Endothelial cell of umbilical vein (primary cell): ENCODE measurements around the gene CS. TPM values are rescaled to one million over a fixed set of nuclear protein-coding genes. Genes with fewer than 3 reads are reported as not detected.

Source experiments
- BruUV-seq: library from RNA; stranded (reverse); fragments of 400-500 nt; replicated peaks from 2 replicates; lab custom pipeline; 2021; lab: Mats Ljungman, UMichigan
- CTCF ChIA-PET: fragments of 300-600, 350-600 bp; sonication (Branson Sonifier 250); formaldehyde crosslinking; loops from one replicate; lab custom pipeline; 2021; ENCODE audit warnings: antibody characterized with exemption, inconsistent platforms; lab: Charles Lee
- POLR2A ChIA-PET: fragments of 300-600, 350-600 bp; sonication (Branson Sonifier 250); formaldehyde crosslinking; loops from one replicate; lab custom pipeline; 2021; ENCODE audit warnings: antibody characterized with exemption, inconsistent platforms; lab: Charles Lee
- DNase-seq: peaks from one replicate; pipeline ENCODE4 v3.0.0-alpha.2; 2011; ENCODE audit warnings: low read depth, low spot score
- FAIRE-seq: peaks from 2 replicates; lab custom pipeline; 2011; peaks lifted over from hg19 to GRCh38; lab: Jason Lieb, UNC
- H2AFZ ChIP-seq: 2 replicates; pipeline ENCODE4 v1.6.0; 2012; ENCODE audit warnings: low read depth, low read length, control low read depth, inconsistent platforms
- H3K27ac ChIP-seq: 2 replicates; pipeline ENCODE4 v1.5.1; 2011; ENCODE audit warnings: low read depth, mild to moderate bottlenecking, control low read depth, low read length, moderate library complexity; ENCODE audit not compliant: insufficient read depth
- H3K27me3 ChIP-seq, 2 experiments: 2 replicates each; pipeline versions ENCODE4 v1.6.0 to v1.6.1; 2011; ENCODE audit warnings: low read length in 2 of 2, mixed read lengths in 1 of 2; ENCODE audit not compliant: control insufficient read depth in 2 of 2, insufficient read depth in 2 of 2
- H3K36me3 ChIP-seq, 2 experiments: 2 replicates in 1 of 2; 3 replicates in 1 of 2; pipeline ENCODE4 v1.5.1; 2011; ENCODE audit warnings: low read length in 2 of 2, mild to moderate bottlenecking in 1 of 2, moderate library complexity in 1 of 2; ENCODE audit not compliant: control insufficient read depth in 2 of 2, insufficient read depth in 2 of 2; ENCODE audit errors: extremely low read depth in 1 of 2
- H3K4me1 ChIP-seq: 3 replicates; pipeline ENCODE4 v1.5.1; 2011; ENCODE audit warnings: mild to moderate bottlenecking, low read length; ENCODE audit not compliant: control insufficient read depth, insufficient read depth; ENCODE audit errors: extremely low read depth
- H3K4me2 ChIP-seq: 2 replicates; pipeline ENCODE4 v1.6.1; 2011; ENCODE audit warnings: low read length, control low read depth, mixed read lengths; ENCODE audit not compliant: insufficient read depth
- H3K4me3 ChIP-seq, 3 experiments: fragments of 200-600 bp in 1 of 3; sonication (generic), shearing (Covaris generic) in 1 of 3; replicated peaks in 1 of 3; 2 replicates each; pipeline ENCODE4 v1.5.1; 2011 to 2016; ENCODE audit warnings: control low read depth in 3 of 3, low read length in 3 of 3, mild to moderate bottlenecking in 2 of 3, inconsistent platforms in 1 of 3, low read depth in 1 of 3, moderate library complexity in 1 of 3; ENCODE audit not compliant: insufficient read depth in 1 of 3
- H3K79me2 ChIP-seq: 2 replicates; pipeline ENCODE4 v1.6.0; 2012; ENCODE audit warnings: low read length, inconsistent platforms; ENCODE audit not compliant: control insufficient read depth, insufficient read depth
- H3K9ac ChIP-seq: replicated peaks from 2 replicates; pipeline ENCODE3; 2011; ENCODE audit warnings: low read length, control low read depth; ENCODE audit not compliant: insufficient read depth; ENCODE audit errors: extremely low read depth
- H3K9me1 ChIP-seq: replicated peaks from 3 replicates; pipeline ENCODE4 v1.6.0; 2011; ENCODE audit warnings: mild to moderate bottlenecking, low read length; ENCODE audit not compliant: control insufficient read depth, insufficient read depth; ENCODE audit errors: extremely low read depth
- H3K9me3 ChIP-seq: replicated peaks from 2 replicates; pipeline ENCODE4 v1.5.1; 2012; ENCODE audit warnings: low read length, inconsistent platforms; ENCODE audit not compliant: control insufficient read depth, insufficient read depth
- H4K20me1 ChIP-seq: replicated peaks from 2 replicates; pipeline ENCODE3; 2011; ENCODE audit warnings: mild to moderate bottlenecking, low read length; ENCODE audit not compliant: control insufficient read depth, insufficient read depth; ENCODE audit errors: extremely low read depth
- EZH2 ChIP-seq: IDR thresholded peaks from 2 replicates; pipeline ENCODE4 v1.6.1; 2012; ENCODE audit warnings: borderline replicate concordance, low read depth, mild to moderate bottlenecking, moderate library complexity, low read length, inconsistent platforms; ENCODE audit not compliant: severe bottlenecking
- FOS ChIP-seq: IDR thresholded peaks from 2 replicates; pipeline ENCODE4 v1.6.1; 2011; ENCODE audit warnings: mild to moderate bottlenecking, low read length, moderate library complexity, borderline replicate concordance; ENCODE audit not compliant: insufficient read depth
- GATA2 ChIP-seq: IDR thresholded peaks from 2 replicates; pipeline ENCODE4 v1.7.0; 2011; ENCODE audit warnings: low read depth, mild to moderate bottlenecking, moderate library complexity, mixed read lengths, low read length; ENCODE audit not compliant: insufficient read length, insufficient read depth
- JUN ChIP-seq: IDR thresholded peaks from 2 replicates; pipeline ENCODE4 v1.6.1; 2011; ENCODE audit warnings: borderline replicate concordance, low read depth; ENCODE audit not compliant: insufficient read length, insufficient read depth
- MYC ChIP-seq: IDR thresholded peaks from one replicate; pipeline ENCODE4 v1.6.1; 2011; ENCODE audit warnings: mild to moderate bottlenecking, low read depth, low read length
- POLR2A ChIP-seq: IDR thresholded peaks from 2 replicates; pipeline ENCODE4 v1.6.1; 2012; ENCODE audit warnings: low read depth, mild to moderate bottlenecking, control low read depth, low read length
- POLR2AphosphoS5 ChIP-seq: IDR thresholded peaks from 2 replicates; pipeline ENCODE4 v1.6.1; 2012; ENCODE audit warnings: low read depth, mild to moderate bottlenecking, control low read depth, low read length, moderate library complexity; ENCODE audit not compliant: insufficient read depth
- dilution Hi-C: fragments of 300-500 bp; cut with MboI; formaldehyde crosslinking; loops from one replicate; pipeline ENCODE4 v1.15.0; 2019; ENCODE audit warnings: low sequenced_read_pairs; ENCODE audit not compliant: extremely low pct_ligation_motif_present
- intact Hi-C: fragments of 100-400 bp; cut with micrococcal nuclease; formaldehyde crosslinking; loops from one replicate; pipeline ENCODE4 v1.10.0; 2022
- polyA plus RNA-seq, 4 experiments: library from polyadenylated mRNA; depleted of rRNA in 3 of 4; stranded (reverse) in 3 of 4; unstranded in 1 of 4; fragments of >200 nt; gene quantifications; 2 replicates each; pipeline versions ENCODE4 v1.2.1 to v1.2.3, GENCODE V29; 2011 to 2012; ENCODE audit warnings: missing spikeins in 1 of 4
- total RNA-seq: library from RNA; stranded (reverse); gene quantifications from 2 replicates; pipeline ENCODE4 v1.2.3, GENCODE V29; 2021
- TF ChIP-seq, protein P1 (sequence below), 2 donors: IDR thresholded peaks; 1 replicate in 1 of 2; 2 replicates in 1 of 2; pipeline ENCODE4 v1.5.1; 2011; ENCODE audit warnings: low read length in 2 of 2, mild to moderate bottlenecking in 2 of 2, moderate library complexity in 2 of 2, control low read depth in 1 of 2, inconsistent platforms in 1 of 2, low read depth in 1 of 2; ENCODE audit not compliant: insufficient read depth in 1 of 2; ENCODE audit errors: extremely low read depth in 1 of 2
- TF ChIP-seq, protein P2 (sequence below): IDR thresholded peaks from 2 replicates; pipeline ENCODE4 v1.6.1; 2011; ENCODE audit not compliant: insufficient read depth, insufficient read length

Gene CS
- total and polyA plus RNA-seq, 2 donors (not counting 3 experiments of a cell fraction or from before 2014, with no cell fraction given) = 129 to 312 TPM

DNA sequence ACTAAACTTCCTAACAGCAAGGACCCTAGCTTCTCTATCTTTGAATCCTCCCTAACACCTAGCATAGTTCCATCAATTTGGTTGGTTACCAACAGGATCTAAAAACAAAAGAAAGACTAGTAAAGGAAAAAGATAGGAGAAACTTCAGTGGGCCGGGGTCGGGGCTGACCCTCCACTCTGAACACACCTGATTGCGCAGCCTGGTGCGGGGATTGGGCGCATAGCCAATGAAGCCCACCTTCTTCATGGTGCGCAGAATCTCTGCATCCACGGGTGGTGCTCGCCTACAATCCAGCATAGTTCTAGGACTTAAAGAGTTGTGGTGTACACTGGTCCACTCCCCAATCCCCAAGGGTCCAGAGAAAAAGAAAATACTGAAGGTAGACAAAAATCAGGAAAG, 26.0 kb upstream of the CS start:
- H3K36me3 ChIP-seq = peaks cover 0 to 2% of the 10 kb centered on the region in 2 experiments
- H3K27me3 ChIP-seq = no peaks in the 10 kb centered on the region
- dilution Hi-C loops = no loop called here
- no peaks in the 10 kb centered on the region for H3K4me1 ChIP-seq
- H3K9me3 ChIP-seq = no peaks in the 10 kb centered on the region
- H2AFZ ChIP-seq = no peak overlapping the region
- H3K9ac ChIP-seq = no peak overlapping the region
- no peaks in the 10 kb centered on the region for H4K20me1 ChIP-seq
- H3K9me1 ChIP-seq = no peaks in the 10 kb centered on the region
- FAIRE-seq (no peak), DNase-seq (no peak)
- intact Hi-C loops = no loop called here
- no peak overlapping the region for H3K4me3 ChIP-seq
- H3K79me2 ChIP-seq = no peaks in the 10 kb centered on the region
- no TSS peak for BruUV-seq
- CTCF ChIA-PET = no interaction called here
- POLR2A ChIA-PET = no interaction called here
- TF ChIP-seq FOS (no peak), POLR2A (no peak), EZH2 (no peak), JUN (no peak), MYC (no peak), POLR2AphosphoS5 (no peak), GATA2 (no peak)
- TF ChIP-seq, protein P1, sequence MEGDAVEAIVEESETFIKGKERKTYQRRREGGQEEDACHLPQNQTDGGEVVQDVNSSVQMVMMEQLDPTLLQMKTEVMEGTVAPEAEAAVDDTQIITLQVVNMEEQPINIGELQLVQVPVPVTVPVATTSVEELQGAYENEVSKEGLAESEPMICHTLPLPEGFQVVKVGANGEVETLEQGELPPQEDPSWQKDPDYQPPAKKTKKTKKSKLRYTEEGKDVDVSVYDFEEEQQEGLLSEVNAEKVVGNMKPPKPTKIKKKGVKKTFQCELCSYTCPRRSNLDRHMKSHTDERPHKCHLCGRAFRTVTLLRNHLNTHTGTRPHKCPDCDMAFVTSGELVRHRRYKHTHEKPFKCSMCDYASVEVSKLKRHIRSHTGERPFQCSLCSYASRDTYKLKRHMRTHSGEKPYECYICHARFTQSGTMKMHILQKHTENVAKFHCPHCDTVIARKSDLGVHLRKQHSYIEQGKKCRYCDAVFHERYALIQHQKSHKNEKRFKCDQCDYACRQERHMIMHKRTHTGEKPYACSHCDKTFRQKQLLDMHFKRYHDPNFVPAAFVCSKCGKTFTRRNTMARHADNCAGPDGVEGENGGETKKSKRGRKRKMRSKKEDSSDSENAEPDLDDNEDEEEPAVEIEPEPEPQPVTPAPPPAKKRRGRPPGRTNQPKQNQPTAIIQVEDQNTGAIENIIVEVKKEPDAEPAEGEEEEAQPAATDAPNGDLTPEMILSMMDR (IDR thresholded peaks at IDR 0.05; ENCODE audit: extremely low read depth in 1 of 2, insufficient read depth in 1 of 2, low read depth in 1 of 2, low read length in 2 of 2) = no peak
- TF ChIP-seq, protein P2, sequence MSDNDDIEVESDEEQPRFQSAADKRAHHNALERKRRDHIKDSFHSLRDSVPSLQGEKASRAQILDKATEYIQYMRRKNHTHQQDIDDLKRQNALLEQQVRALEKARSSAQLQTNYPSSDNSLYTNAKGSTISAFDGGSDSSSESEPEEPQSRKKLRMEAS = no peak
- no peak overlapping the region for H3K4me2 ChIP-seq
- H3K27ac ChIP-seq = no peak overlapping the region
